ENCODE results near the gene PLEKHH2. TPM values are rescaled to one million over a fixed set of nuclear protein-coding genes. Genes with fewer than 3 reads are reported as not detected.
A peak's percentile ranks its signal among the peaks of the same experiment; 100 is the strongest.

PLEKHH2 gene
- polyA plus RNA-seq, 1 of the 3 experiments (the other 2 are of a cell fraction): 1.9 TPM

DNA sequence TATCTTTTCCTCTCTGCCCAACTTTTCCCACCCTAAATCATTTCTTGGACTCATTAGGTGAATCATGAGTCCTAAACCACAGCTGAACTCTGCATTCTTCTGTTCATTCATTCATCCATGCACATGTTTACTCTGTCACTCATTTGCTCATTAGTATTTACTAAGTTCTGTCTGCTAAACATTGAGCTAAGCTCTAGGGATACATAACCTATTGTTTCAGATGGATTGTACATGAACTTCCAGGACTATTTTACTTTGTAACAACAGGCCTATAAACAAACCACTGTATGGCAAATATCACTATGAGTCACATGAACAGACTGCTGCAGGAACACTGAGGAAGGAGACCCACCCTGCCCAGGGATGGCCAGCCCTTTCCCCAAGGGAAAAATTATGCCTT lies 122.1 kb downstream of the PLEKHH2 start (continued):
- TF ChIP-seq FOSL2 (IDR thresholded peaks at IDR 0.05; ENCODE audit: borderline replicate concordance, low read depth): peak; percentile 57; the same call in 1 of the 2 replicates

DNA sequence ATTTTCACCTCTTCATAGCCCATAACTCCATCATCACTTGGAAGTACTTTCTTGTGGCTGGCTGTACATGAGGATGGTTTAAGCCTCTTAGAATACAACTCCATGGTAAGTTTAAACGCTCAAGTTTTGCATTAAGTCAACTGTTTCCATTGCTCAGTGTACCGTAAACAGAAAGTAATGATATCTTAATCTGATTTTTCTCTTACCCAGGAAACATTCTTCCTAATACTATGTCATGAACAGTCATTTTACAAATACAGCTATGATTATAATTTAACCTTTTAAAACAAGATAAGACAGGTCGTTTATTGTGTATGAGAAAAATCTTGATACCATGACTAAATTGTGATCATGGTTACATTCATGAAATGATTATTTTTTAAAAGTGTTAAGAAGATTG lies 125.2 kb downstream of the PLEKHH2 start:
- Histone ChIP-seq H3K27ac (ENCODE audit: low read depth in 2 of 2, low read length in 1 of 2) (no peak overlapping the region), H3K9ac (no peak overlapping the region), H3F3A (replicated peaks; ENCODE audit: insufficient read depth) (peaks cover 20% of the 10 kb centered on the region), H3K4me3 (ENCODE audit: low read depth in 2 of 2, low read length in 1 of 2) (no peak overlapping the region), H3K27me3 (ENCODE audit: insufficient read depth) (no peaks in the 10 kb centered on the region), H3K9me3 (no peaks in the 10 kb centered on the region), H3K79me2 (ENCODE audit: insufficient read depth) (no peaks in the 10 kb centered on the region), H3K36me3 (replicated peaks in 1 of 2; ENCODE audit: control insufficient read depth in 1 of 2, insufficient read depth in 2 of 2, low read length in 1 of 2) (no peaks in the 10 kb centered on the region), H3K4me2 (no peak overlapping the region), H3K4me1 (ENCODE audit: control insufficient read depth in 1 of 2, insufficient read depth in 2 of 2, low read depth in 1 of 2, low read length in 1 of 2) (peaks cover 0 to 17% of the 10 kb centered on the region in 2 experiments; a peak in 3 of 4 replicates), H2AFZ (ENCODE audit: low read depth) (no peak overlapping the region), H4K20me1 (ENCODE audit: insufficient read depth) (no peaks in the 10 kb centered on the region), H3K9me2 (no peaks in the 10 kb centered on the region)
- TF ChIP-seq GABPA (IDR thresholded peaks at IDR 0.05; ENCODE audit: low read depth) (no peak), TCF12 (IDR thresholded peaks at IDR 0.05) (no peak)
- CTCF ChIA-PET: interaction anchor here (2.1 kb wide), 1 partner anchor 10 kb away, joined by 4 read pairs; no protein-coding TSS in a partner anchor
- POLR2A ChIA-PET: no interaction called here
- no peak for DNase-seq
- WGBS (ENCODE audit: low lambda C conversion rate): 47% methylated on average over 3 of the region's 3 CpGs

DNA sequence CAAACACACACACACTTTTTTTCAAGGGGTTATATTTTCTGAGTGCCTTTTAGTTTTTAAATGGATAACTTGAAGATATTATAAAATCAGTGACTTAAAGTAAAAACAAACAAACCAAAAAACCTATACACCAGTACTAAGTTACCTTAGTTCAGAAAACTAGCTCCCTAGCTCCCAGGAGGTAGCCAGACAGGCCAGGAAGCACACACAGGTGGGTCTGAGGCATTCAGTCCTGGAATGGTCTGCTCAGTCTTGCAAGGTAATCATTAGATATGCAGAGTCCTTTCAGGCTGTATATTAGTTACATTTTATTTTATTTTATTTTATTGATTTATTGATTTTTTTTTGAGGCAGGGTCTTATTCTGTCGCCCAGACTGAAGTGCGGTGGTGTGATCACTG lies 126.0 kb downstream of the PLEKHH2 start:
- WGBS (ENCODE audit: low lambda C conversion rate): 97% methylated on average over 2 of the region's 2 CpGs
- H2AFZ ChIP-seq (ENCODE audit: low read depth): no peak overlapping the region
- TF ChIP-seq ELF1 (IDR thresholded peaks at IDR 0.05): no peak
- TF ChIP-seq RCOR1 (IDR thresholded peaks at IDR 0.05; ENCODE audit: low read length): no peak
- TF ChIP-seq SIN3A (IDR thresholded peaks at IDR 0.05; ENCODE audit: borderline replicate concordance, low read depth, low read length): no peak
- no peak overlapping the region for H3K4me3 ChIP-seq (ENCODE audit: low read depth in 2 of 2, low read length in 1 of 2)
- POLR2A ChIA-PET: no interaction called here
- no peak for DNase-seq
- CTCF ChIA-PET: interaction anchor here (2.1 kb wide), 1 partner anchor 9 kb away, joined by 4 read pairs; no protein-coding TSS in a partner anchor
- H3K36me3 ChIP-seq (replicated peaks in 1 of 2; ENCODE audit: control insufficient read depth in 1 of 2, insufficient read depth in 2 of 2, low read length in 1 of 2): no peaks in the 10 kb centered on the region
- H3K9ac ChIP-seq: no peak overlapping the region
- no peaks in the 10 kb centered on the region for H3K9me2 ChIP-seq
- H3K27me3 ChIP-seq (ENCODE audit: insufficient read depth): no peaks in the 10 kb centered on the region
- H3K4me1 ChIP-seq (ENCODE audit: control insufficient read depth in 1 of 2, insufficient read depth in 2 of 2, low read depth in 1 of 2, low read length in 1 of 2): peaks cover 0 to 16% of the 10 kb centered on the region in 2 experiments; a peak in 3 of 4 replicates
- no peaks in the 10 kb centered on the region for H4K20me1 ChIP-seq (ENCODE audit: insufficient read depth)
- no peak overlapping the region for H3K27ac ChIP-seq (ENCODE audit: low read depth in 2 of 2, low read length in 1 of 2)
- peaks cover 19% of the 10 kb centered on the region for H3F3A ChIP-seq (replicated peaks; ENCODE audit: insufficient read depth)
- H3K9me3 ChIP-seq: no peaks in the 10 kb centered on the region
- H3K4me2 ChIP-seq: no peak overlapping the region
- no peaks in the 10 kb centered on the region for H3K79me2 ChIP-seq (ENCODE audit: insufficient read depth)

DNA sequence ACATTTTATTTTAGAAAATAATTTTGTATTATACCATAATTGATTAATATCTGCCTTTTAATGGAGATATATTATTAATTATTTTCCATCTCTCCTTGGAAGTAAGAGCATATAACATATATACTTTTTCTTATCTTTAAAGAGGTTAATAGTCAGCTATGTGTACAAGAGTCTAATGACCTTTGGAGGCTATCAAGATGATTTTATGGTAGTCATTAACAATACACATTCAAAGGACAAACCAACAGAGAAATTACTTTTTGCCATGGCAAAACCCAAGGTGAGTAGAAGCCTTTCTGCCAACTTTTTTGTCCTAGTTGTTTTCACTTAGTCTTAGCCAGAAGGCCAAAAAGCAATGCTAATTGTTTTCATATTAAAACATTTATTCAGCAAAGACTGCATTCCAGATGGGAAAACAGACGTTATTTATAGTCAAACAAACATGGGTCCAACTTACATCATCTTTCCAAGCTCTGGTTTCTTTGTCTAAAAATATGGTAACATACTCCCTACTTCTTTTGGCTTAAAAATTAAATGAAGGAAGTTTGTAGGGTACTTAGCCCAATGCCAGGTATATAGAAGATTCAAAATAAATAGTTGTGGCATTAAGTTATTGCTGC lies 127.1 kb downstream of the PLEKHH2 start:
- no peak for DNase-seq
- no peaks in the 10 kb centered on the region for H3K9me2 ChIP-seq

More for the DNA sequence above, 127.1 kb downstream of the PLEKHH2 start:
- WGBS (ENCODE audit: low lambda C conversion rate): 31% methylated on average over 1 of the region's 1 CpG
- ChIA-PET CTCF (no interaction called here), POLR2A (interaction anchor here (0.6 kb wide), 1 partner anchor 10 kb away, joined by 3 read pairs; the partner anchor contains the start of gene DYNC2LI1)
- Histone ChIP-seq H3K9me3 (no peaks in the 10 kb centered on the region), H4K20me1 (ENCODE audit: insufficient read depth) (no peaks in the 10 kb centered on the region), H3F3A (replicated peaks; ENCODE audit: insufficient read depth) (peaks cover 8% of the 10 kb centered on the region), H3K27me3 (ENCODE audit: insufficient read depth) (no peaks in the 10 kb centered on the region), H3K9ac (no peak overlapping the region), H3K36me3 (replicated peaks in 1 of 2; ENCODE audit: control insufficient read depth in 1 of 2, insufficient read depth in 2 of 2, low read length in 1 of 2) (no peaks in the 10 kb centered on the region), H3K4me3 (ENCODE audit: low read depth in 2 of 2, low read length in 1 of 2) (no peak overlapping the region), H3K4me2 (no peak overlapping the region), H2AFZ (ENCODE audit: low read depth) (no peak overlapping the region), H3K4me1 (ENCODE audit: control insufficient read depth in 1 of 2, insufficient read depth in 2 of 2, low read depth in 1 of 2, low read length in 1 of 2) (peaks cover 0 to 7% of the 10 kb centered on the region in 2 experiments; a peak in 2 of 4 replicates), H3K27ac (ENCODE audit: low read depth in 2 of 2, low read length in 1 of 2) (peak overlapping the region in 1 of 2 experiments; percentile 36; a peak in 1 of 4 replicates), H3K79me2 (ENCODE audit: insufficient read depth) (no peaks in the 10 kb centered on the region)
- TF ChIP-seq NFIC (IDR thresholded peaks at IDR 0.05; ENCODE audit: borderline replicate concordance) (no peak), FOXJ3 (CRISPR knock-in tag; IDR thresholded peaks at IDR 0.05) (no peak), NRF1 (IDR thresholded peaks at IDR 0.05; ENCODE audit: low read depth, low read length) (no peak), MXI1 (IDR thresholded peaks at IDR 0.05; ENCODE audit: low read depth, low read length) (no peak), YY1 (IDR thresholded peaks at IDR 0.05; ENCODE audit: low read depth) (no peak), CHD2 (IDR thresholded peaks at IDR 0.05; ENCODE audit: low read length, partially characterized antibody) (no peak), RXRA (IDR thresholded peaks at IDR 0.05; ENCODE audit: borderline replicate concordance, low read depth) (no peak), TCF12 (IDR thresholded peaks at IDR 0.05) (no peak), JUND (IDR thresholded peaks at IDR 0.05) (no peak), FOSL2 (IDR thresholded peaks at IDR 0.05; ENCODE audit: borderline replicate concordance, low read depth) (no peak)
- TF ChIP-seq, protein P1, sequence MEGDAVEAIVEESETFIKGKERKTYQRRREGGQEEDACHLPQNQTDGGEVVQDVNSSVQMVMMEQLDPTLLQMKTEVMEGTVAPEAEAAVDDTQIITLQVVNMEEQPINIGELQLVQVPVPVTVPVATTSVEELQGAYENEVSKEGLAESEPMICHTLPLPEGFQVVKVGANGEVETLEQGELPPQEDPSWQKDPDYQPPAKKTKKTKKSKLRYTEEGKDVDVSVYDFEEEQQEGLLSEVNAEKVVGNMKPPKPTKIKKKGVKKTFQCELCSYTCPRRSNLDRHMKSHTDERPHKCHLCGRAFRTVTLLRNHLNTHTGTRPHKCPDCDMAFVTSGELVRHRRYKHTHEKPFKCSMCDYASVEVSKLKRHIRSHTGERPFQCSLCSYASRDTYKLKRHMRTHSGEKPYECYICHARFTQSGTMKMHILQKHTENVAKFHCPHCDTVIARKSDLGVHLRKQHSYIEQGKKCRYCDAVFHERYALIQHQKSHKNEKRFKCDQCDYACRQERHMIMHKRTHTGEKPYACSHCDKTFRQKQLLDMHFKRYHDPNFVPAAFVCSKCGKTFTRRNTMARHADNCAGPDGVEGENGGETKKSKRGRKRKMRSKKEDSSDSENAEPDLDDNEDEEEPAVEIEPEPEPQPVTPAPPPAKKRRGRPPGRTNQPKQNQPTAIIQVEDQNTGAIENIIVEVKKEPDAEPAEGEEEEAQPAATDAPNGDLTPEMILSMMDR (IDR thresholded peaks at IDR 0.05): no peak
- TF ChIP-seq, protein P2, sequence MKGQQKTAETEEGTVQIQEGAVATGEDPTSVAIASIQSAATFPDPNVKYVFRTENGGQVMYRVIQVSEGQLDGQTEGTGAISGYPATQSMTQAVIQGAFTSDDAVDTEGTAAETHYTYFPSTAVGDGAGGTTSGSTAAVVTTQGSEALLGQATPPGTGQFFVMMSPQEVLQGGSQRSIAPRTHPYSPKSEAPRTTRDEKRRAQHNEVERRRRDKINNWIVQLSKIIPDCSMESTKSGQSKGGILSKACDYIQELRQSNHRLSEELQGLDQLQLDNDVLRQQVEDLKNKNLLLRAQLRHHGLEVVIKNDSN (IDR thresholded peaks at IDR 0.05; ENCODE audit: borderline replicate concordance, low read depth): no peak
